Measurements from ENCODE around the gene CCDC85A.

Gene CCDC85A

DNA sequence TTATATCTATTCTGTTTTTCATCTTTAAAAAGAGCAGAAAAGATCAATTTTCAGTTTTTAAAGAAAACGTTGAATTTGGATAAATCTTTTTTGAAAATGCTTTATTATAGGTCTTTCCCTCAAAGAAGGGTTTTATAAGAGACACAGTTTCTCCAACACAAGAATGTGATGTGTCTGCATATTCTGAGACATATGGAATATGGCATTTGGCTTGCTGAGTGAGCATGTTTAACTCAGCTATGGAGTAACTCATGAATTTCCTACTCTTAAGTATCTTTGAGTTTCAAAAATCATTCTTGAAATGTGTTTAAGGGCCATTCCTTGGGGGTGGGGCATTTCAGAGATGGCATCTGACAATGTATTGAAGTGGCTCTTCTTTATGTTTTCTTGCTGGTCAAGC, 191.5 kb downstream of the CCDC85A start:
- DNase-seq (ENCODE audit: low read depth in 1 of 2, low spot score in 1 of 2) = no peak
- in situ Hi-C loops (cut with HindIII; ENCODE audit: low pct_unique_long_range_greater_than_20kb, low sequenced_read_pairs) = no loop called here
- TF ChIP-seq JUND (IDR thresholded peaks at IDR 0.05; ENCODE audit: low read depth) = no peak

DNA sequence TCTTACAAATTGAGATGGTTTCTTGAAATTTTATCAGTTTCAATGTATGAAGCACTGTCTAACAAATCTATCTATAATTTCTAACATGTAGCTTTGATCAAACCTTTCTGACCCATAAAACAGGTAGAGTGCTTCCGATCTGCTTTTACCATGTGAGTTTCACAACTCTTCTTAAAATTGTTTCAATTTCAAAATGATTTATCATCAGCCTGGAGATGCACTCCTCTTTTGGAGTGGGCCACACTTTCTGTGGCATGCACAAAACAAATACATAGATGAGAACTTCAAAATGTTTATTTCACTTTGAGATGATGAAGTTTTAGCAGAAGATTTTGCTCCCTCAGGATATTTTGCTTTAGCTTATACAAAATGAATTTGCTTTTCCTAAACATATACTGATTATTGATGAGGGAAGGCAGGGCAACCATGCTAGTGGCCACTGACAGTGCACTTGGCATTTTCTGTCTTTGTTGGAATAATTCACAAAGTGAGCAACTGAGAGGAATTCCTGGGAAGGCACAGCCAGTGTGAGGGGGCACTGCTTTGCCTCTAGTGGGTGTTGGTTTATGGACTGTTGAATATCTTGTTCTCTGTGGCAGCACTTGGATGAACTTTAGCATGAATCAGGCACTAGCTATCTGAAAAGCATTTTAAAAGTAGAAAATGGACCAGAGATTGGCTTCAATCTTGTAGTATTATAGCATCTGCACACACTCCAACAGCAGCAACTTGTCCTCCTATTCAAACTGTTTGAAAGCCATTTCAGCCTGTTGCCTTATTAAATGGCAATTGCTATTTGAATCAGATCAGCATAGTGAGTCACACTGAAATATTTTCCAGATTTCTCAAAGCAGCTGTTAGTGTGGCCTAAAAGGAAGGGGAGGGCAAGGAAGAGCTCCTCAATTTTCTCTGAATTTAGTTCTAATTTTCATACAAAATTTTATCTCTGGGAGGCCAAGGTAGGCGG, 193.2 kb downstream of the CCDC85A start:
- in situ Hi-C loops (cut with HindIII; ENCODE audit: low pct_unique_long_range_greater_than_20kb, low sequenced_read_pairs) = no loop called here
- TF ChIP-seq JUND (IDR thresholded peaks at IDR 0.05; ENCODE audit: low read depth) = no peak
- no peak for DNase-seq (ENCODE audit: low read depth in 1 of 2, low spot score in 1 of 2)

DNA sequence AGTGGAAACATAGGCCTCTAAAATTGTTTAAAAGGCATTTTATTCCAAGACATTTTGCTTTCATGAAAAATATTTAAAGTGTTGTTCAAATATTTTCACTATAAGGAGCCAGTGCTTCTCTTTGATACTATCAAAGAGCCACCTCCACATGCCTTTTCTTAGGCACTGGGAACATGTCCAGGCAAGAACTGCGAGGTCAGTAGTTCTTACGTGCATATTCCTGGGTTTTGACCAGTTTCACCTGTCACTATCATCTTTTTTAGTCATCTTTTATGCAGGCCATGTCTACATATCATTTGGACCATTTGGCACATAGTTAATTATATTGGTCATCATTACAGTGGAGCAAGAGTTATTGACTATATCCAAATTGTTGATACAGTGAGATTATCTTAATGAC, 195.3 kb downstream of the CCDC85A start:
- in situ Hi-C loops (cut with HindIII; ENCODE audit: low pct_unique_long_range_greater_than_20kb, low sequenced_read_pairs) = no loop called here

DNA sequence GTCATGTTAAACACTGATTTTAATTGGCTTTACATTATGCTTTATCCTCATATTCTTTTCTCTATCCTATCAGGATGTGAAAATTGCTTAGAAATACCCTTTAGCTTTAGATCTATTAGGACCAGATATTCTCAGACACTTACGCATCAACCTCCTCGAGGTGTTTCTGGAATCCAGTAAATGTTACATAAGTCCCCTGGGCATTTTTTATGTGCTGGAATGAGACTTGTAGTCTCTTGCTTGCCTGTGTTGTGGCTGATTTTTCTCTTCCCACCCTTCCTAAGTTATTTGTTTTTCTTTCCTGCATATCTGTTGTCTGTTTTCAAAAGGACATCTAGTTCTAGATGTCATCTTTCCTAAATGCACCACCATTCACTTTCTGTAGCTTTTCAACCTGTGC, 197.1 kb downstream of the CCDC85A start:
- in situ Hi-C loops (cut with HindIII; ENCODE audit: low pct_unique_long_range_greater_than_20kb, low sequenced_read_pairs) = no loop called here
- DNase-seq (ENCODE audit: low read depth in 1 of 2, low spot score in 1 of 2) = no peak
- TF ChIP-seq JUND (IDR thresholded peaks at IDR 0.05; ENCODE audit: low read depth) = no peak

More for the DNA sequence above, 195.3 kb downstream of the CCDC85A start:
- DNase-seq (ENCODE audit: low read depth in 1 of 2, low spot score in 1 of 2) = no peak
- no peak for TF ChIP-seq JUND (IDR thresholded peaks at IDR 0.05; ENCODE audit: low read depth)

DNA sequence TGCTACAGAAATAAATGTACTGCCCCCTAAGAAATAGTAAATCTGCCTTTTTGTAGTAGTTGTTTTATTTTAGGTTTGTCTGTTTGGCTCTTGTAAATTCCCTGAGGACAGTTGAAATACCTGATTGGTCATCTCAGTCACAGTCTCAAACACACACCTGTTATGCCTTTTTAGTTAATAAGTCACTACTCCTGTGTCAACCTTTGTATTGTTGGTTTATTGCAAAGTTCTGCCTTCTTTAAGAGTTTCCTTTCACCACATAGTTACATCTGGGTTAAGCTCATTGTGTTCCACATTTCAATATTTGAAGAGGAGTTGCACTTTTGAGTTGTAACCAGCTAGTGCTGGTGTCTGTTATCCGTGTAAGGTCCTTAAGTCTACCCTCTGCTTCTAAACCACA, 198.7 kb downstream of the CCDC85A start:
- in situ Hi-C loops (cut with HindIII; ENCODE audit: low pct_unique_long_range_greater_than_20kb, low sequenced_read_pairs) = no loop called here
- TF ChIP-seq JUND (IDR thresholded peaks at IDR 0.05; ENCODE audit: low read depth) = no peak

DNA sequence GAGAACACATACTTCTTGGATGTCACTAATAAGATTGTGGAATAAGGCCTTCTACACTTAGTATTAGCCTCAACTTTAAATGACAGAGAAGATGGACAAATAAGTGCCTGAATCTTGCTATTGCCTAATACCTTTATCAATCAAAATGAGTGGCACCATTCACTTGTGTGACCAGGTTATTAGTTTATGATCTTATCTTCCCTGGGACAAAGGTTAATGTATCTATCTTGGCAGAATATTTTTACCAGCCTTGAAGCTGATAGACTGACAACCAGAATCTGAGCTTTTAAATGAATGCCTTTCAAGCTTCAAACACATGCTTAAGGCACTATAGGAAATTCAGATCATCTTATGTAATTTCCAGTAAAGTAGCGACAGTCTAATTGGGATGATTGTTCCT, 202.9 kb downstream of the CCDC85A start:
- no peak for DNase-seq (ENCODE audit: low read depth in 1 of 2, low spot score in 1 of 2)
- in situ Hi-C loops (cut with HindIII; ENCODE audit: low pct_unique_long_range_greater_than_20kb, low sequenced_read_pairs) = no loop called here
- no peak for TF ChIP-seq JUND (IDR thresholded peaks at IDR 0.05; ENCODE audit: low read depth)

More for the DNA sequence above, 198.7 kb downstream of the CCDC85A start:
- no peak for DNase-seq (ENCODE audit: low read depth in 1 of 2, low spot score in 1 of 2)

DNA sequence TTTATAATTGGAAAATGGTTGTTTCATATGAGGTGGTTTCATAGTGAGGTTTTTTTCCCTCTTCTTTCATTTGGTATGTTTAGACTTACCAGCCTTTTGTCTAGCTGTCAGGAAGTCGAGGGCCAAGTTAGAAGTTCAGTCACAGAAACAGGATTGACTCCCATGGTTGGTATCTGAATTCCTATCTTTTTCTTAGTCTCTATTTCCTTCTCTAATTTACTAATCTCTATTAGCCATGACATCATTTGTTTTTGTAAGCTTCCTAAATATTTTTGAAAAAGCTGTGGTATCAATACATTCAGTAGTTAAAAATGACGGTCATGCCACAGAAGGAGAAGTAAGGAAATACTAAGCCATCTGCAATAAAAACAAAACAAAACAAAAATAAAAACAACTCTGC, 206.9 kb downstream of the CCDC85A start:
- in situ Hi-C loops (cut with HindIII; ENCODE audit: low pct_unique_long_range_greater_than_20kb, low sequenced_read_pairs) = no loop called here
- DNase-seq (ENCODE audit: low read depth in 1 of 2, low spot score in 1 of 2) = no peak
- TF ChIP-seq JUND (IDR thresholded peaks at IDR 0.05; ENCODE audit: low read depth) = no peak

DNA sequence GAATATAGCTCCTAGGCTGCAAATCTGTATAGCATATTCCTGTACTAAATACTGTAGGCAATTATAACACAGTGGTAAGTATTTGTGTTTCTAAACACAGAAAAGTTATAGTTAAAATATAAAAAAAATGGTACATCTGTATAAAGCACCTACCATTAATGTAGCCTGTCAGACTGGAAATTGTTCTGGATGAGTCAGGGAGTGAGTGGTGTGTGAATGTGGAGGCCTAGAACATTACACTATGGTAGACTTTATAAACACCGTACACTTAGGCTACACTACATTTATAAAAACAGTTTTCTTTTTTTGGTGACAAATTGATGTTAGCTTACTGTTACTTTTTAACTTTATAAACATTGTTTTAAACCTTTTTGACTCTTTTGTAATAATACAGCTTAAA, 226.3 kb downstream of the CCDC85A start:
- DNase-seq (ENCODE audit: low read depth in 1 of 2, low spot score in 1 of 2) = no peak
- in situ Hi-C loops (cut with HindIII; ENCODE audit: low pct_unique_long_range_greater_than_20kb, low sequenced_read_pairs) = no loop called here
- no peak for TF ChIP-seq JUND (IDR thresholded peaks at IDR 0.05; ENCODE audit: low read depth)

DNA sequence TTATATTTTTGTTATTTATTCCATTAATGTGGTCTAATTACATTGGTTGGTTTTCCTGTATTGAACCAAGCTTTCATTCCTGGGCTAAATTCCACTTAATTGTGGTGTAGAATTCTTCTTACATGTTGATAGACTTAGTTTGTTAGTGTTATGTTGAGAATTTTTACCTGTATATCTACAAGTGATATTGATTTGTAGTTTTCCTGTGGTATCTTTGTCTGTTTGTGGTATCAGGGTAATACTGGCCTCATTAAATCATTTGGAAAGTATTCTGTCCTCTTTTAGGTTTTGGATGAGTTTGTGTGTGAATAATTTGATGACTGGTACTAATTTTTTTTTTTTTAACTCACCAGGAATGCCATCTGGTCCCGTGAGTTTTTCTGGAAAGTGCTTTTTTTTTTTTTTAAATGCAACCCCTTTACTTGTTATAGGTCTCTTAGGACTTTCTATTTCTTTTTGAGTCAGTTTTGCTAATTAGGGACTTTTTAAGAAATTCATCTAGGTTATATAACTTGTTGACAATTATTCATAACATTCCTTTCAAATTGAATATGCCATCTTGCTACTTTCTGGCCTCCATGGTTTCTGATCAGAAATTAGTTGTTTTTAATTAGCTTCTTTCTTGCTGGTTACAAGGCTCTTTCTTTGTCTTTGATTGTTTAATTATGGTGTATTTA, 232.8 kb downstream of the CCDC85A start:
- in situ Hi-C loops (cut with HindIII; ENCODE audit: low pct_unique_long_range_greater_than_20kb, low sequenced_read_pairs) = no loop called here
- no peak for DNase-seq (ENCODE audit: low read depth in 1 of 2, low spot score in 1 of 2)
- TF ChIP-seq JUND (IDR thresholded peaks at IDR 0.05; ENCODE audit: low read depth) = no peak
